Measurements from ENCODE around the gene B3GALT6.

B3GALT6 gene

GRCh38 chr1:1273512-1274298 lies 41.7 kb downstream of the B3GALT6 start, which contains the start of gene UBE2J2:
UBE2J2 (minus strand) TSS chr1:1273854; CDS start chr1:1267992, 5,862 bp downstream.
- H3K4me2 ChIP-seq: peak within 1 kb of the TSS; percentile 100
- peak within 1 kb of the TSS; percentile 70 for H3K9ac ChIP-seq
- peak within 1 kb of the TSS; percentile 62 for H3K4me3 ChIP-seq (IDR thresholded peaks at IDR 0.05; ENCODE audit: insufficient read depth, low read depth, low read length)
- peaks cover 14% of the 10 kb centered on the region for H3K4me1 ChIP-seq (ENCODE audit: low read depth, poor library complexity, severe bottlenecking)
- TF ChIP-seq CTCF (conservative IDR thresholded peaks at IDR 0.05; ENCODE audit: low read depth, low read length): no peak
- peaks cover 45% of the 10 kb centered on the region for H3K79me2 ChIP-seq (ENCODE audit: insufficient read depth, low read depth)
- H3K27ac ChIP-seq: peak within 1 kb of the TSS; percentile 39
- peaks cover 4% of the 10 kb centered on the region; the same call in 1 of the 2 replicates for H4K20me1 ChIP-seq (ENCODE audit: insufficient read depth)
- peak within 1 kb of the TSS; percentile 93 for H2AFZ ChIP-seq (ENCODE audit: low read depth)
- H3K36me3 ChIP-seq (ENCODE audit: insufficient read depth): 0 out of 2 replicates have a peak, but pooled peaks cover 3% of the 10 kb centered on the region
- H3K27me3 ChIP-seq (ENCODE audit: insufficient read depth, low read depth): no peaks in the 10 kb centered on the region; the same call in 1 of the 2 replicates

- Histone ChIP-seq H3K4me1 (ENCODE audit: low read depth, poor library complexity, severe bottlenecking) (peaks cover 14% of the 10 kb centered on the region), H3K9ac (peak overlapping the region; percentile 62; the same call in 1 of the 2 replicates), H3K4me3 (IDR thresholded peaks at IDR 0.05; ENCODE audit: insufficient read depth, low read depth, low read length) (peak overlapping the region; percentile 59), H3K36me3 (ENCODE audit: insufficient read depth) (0 out of 2 replicates have a peak, but pooled peaks cover 3% of the 10 kb centered on the region), H3K79me2 (ENCODE audit: insufficient read depth, low read depth) (peaks cover 40% of the 10 kb centered on the region), H4K20me1 (ENCODE audit: insufficient read depth) (peaks cover 4% of the 10 kb centered on the region; the same call in 1 of the 2 replicates), H2AFZ (ENCODE audit: low read depth) (peak overlapping the region; percentile 93), H3K4me2 (peak overlapping the region; percentile 90), H3K27ac (no peak overlapping the region), H3K27me3 (ENCODE audit: insufficient read depth, low read depth) (no peaks in the 10 kb centered on the region; the same call in 1 of the 2 replicates)
- no peak for TF ChIP-seq CTCF (conservative IDR thresholded peaks at IDR 0.05; ENCODE audit: low read depth, low read length)
Measured at GRCh38 chr1:1274299-1274930, 42.4 kb downstream of the B3GALT6 start.

DNA sequence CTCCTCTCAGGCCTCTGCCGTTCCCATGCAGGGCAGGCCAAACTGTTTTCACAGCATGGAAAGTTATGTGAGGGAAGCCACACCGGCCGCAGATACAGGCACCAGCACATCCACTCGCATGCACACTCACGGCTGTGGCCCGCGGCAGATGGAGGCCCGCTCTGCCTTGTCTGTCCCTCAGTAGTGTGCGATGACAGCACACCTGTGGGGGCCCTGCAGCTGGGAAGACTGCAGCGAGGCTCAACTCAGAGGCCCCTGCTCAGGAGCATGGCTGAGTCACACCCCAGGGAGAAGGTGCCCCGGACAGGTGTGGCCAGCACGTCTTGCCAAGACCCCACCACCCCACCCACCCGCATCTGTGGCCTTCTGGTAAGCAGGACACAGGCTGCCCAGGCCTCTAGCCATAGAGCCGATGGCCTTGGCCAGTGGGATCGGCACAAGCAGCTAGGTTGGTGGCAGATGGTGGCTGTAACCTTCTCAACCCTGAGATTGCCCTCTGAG lies 42.9 kb downstream of the B3GALT6 start:
- Histone ChIP-seq H3K27me3 (ENCODE audit: insufficient read depth, low read depth) (no peaks in the 10 kb centered on the region; the same call in 1 of the 2 replicates), H3K4me2 (no peak overlapping the region), H3K9ac (no peak overlapping the region), H3K79me2 (ENCODE audit: insufficient read depth, low read depth) (peaks cover 34% of the 10 kb centered on the region), H3K4me3 (IDR thresholded peaks at IDR 0.05; ENCODE audit: insufficient read depth, low read depth, low read length) (no peak overlapping the region), H3K27ac (no peak overlapping the region), H4K20me1 (ENCODE audit: insufficient read depth) (peaks cover 4% of the 10 kb centered on the region; the same call in 1 of the 2 replicates), H3K4me1 (ENCODE audit: low read depth, poor library complexity, severe bottlenecking) (peaks cover 14% of the 10 kb centered on the region), H2AFZ (ENCODE audit: low read depth) (peak overlapping the region; percentile 93; the same call in 1 of the 2 replicates), H3K36me3 (ENCODE audit: insufficient read depth) (0 out of 2 replicates have a peak, but pooled peaks cover 3% of the 10 kb centered on the region)
- TF ChIP-seq CTCF (conservative IDR thresholded peaks at IDR 0.05; ENCODE audit: low read depth, low read length): no peak

DNA sequence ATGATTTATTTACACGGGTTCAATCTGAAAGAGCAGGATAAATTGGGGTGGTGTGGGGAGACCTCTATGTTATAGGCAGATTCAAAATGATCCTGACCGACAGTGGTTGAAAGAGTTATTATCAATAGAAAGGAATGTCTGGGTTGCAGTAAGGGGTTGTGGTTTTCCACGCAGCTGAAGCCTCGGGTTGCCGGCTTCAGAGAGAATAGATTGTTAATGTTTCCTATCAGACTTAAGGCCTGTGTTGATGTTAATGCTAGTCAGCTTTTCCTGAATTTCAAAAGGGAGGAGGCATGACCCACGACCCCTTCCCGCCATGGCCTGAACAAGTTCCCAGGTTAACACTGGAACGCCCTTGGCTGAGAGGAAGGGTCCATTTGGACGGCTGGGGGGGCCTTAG lies 43.8 kb downstream of the B3GALT6 start:
- 0 out of 2 replicates have a peak, but pooled peaks cover 3% of the 10 kb centered on the region for H3K36me3 ChIP-seq (ENCODE audit: insufficient read depth)
- H3K27me3 ChIP-seq (ENCODE audit: insufficient read depth, low read depth): no peaks in the 10 kb centered on the region; the same call in 1 of the 2 replicates
- no peak overlapping the region for H2AFZ ChIP-seq (ENCODE audit: low read depth)
- H3K4me2 ChIP-seq: no peak overlapping the region
- H3K79me2 ChIP-seq (ENCODE audit: insufficient read depth, low read depth): peaks cover 26% of the 10 kb centered on the region
- TF ChIP-seq CTCF (conservative IDR thresholded peaks at IDR 0.05; ENCODE audit: low read depth, low read length): no peak
- H4K20me1 ChIP-seq (ENCODE audit: insufficient read depth): peaks cover 4% of the 10 kb centered on the region; the same call in 1 of the 2 replicates
- no peak overlapping the region for H3K4me3 ChIP-seq (IDR thresholded peaks at IDR 0.05; ENCODE audit: insufficient read depth, low read depth, low read length)
- no peak overlapping the region for H3K27ac ChIP-seq
- H3K4me1 ChIP-seq (ENCODE audit: low read depth, poor library complexity, severe bottlenecking): peaks cover 14% of the 10 kb centered on the region
- H3K9ac ChIP-seq: no peak overlapping the region

All from KMS-11 (cell line).